Lung microvascular endothelial cell (primary cell): Measurements from ENCODE around the gene PTBP2. TPM values are rescaled to one million over a fixed set of nuclear protein-coding genes. Genes with fewer than 3 reads are reported as not detected.
A peak's percentile ranks its signal among the peaks of the same experiment; 100 is the strongest.

Source experiments
- DNase-seq, 2 donors: peaks; one replicate each; pipeline versions ENCODE4 v3.0.0 to v3.0.0-alpha.2; 2010; ENCODE audit warnings: low read depth in 2 of 2
- total RNA-seq: library from RNA; depleted of rRNA; stranded (reverse); fragments of >200 nt; gene quantifications from 2 replicates; pipeline ENCODE4 v1.2.1, GENCODE V29; 2014

Gene PTBP2
- 6.8 and 11.5 TPM in 2 replicates for total RNA-seq

GRCh38 chr1:96721416-96722160 lies at the start of gene PTBP2:
Gene PTBP2 (plus strand): TSS chr1:96721784. CDS start chr1:96721865, 81 bp downstream.
- peak; percentile 83 to 84 for DNase-seq

- no peak for DNase-seq
Observed at GRCh38 chr1:96674915-96675314, 46.7 kb upstream of the PTBP2 start.

GRCh38 chr1:96682056-96682455 lies 39.5 kb upstream of the PTBP2 start:
- DNase-seq = no peak

- no peak for DNase-seq
Observed at GRCh38 chr1:96683931-96684330, 37.7 kb upstream of the PTBP2 start.

- DNase-seq = no peak
Observed at GRCh38 chr1:96684744-96685143, 36.8 kb upstream of the PTBP2 start.

GRCh38 chr1:96688767-96689166 lies 32.8 kb upstream of the PTBP2 start:
- peak in 1 of 2 donors; percentile 6 for DNase-seq

GRCh38 chr1:96695954-96696353 lies 25.6 kb upstream of the PTBP2 start:
- DNase-seq = no peak

- DNase-seq = no peak
Observed at GRCh38 chr1:96698342-96698983, 23.1 kb upstream of the PTBP2 start.

GRCh38 chr1:96703186-96703585 lies 18.4 kb upstream of the PTBP2 start:
- peak; percentile 15 to 47 for DNase-seq

GRCh38 chr1:96707023-96707422 lies 14.6 kb upstream of the PTBP2 start:
- no peak for DNase-seq

GRCh38 chr1:96708482-96708881 lies 13.1 kb upstream of the PTBP2 start:
- no peak for DNase-seq

- DNase-seq = no peak
Observed at GRCh38 chr1:96710708-96711477, 10.7 kb upstream of the PTBP2 start.

- DNase-seq = no peak
Observed at GRCh38 chr1:96713649-96714048, 7.9 kb upstream of the PTBP2 start.

GRCh38 chr1:96714881-96715280 lies 6.7 kb upstream of the PTBP2 start:
- DNase-seq = no peak

- DNase-seq = no peak
Observed at GRCh38 chr1:96715482-96715881, 6.1 kb upstream of the PTBP2 start.

GRCh38 chr1:96721053-96721415 lies 550 bp upstream of the PTBP2 start:
- no peak for DNase-seq

GRCh38 chr1:96722161-96722922 lies 758 bp downstream of the PTBP2 start:
- DNase-seq = peak; percentile 84 to 87

- DNase-seq = peak; percentile 8 to 27
Observed at GRCh38 chr1:96722958-96723357, 1.4 kb downstream of the PTBP2 start.

- peak; percentile 21 to 57 for DNase-seq
Observed at GRCh38 chr1:96723377-96723776, 1.8 kb downstream of the PTBP2 start.

- no peak for DNase-seq
Observed at GRCh38 chr1:96723936-96724335, 2.4 kb downstream of the PTBP2 start.

- no peak for DNase-seq
Observed at GRCh38 chr1:96727860-96728259, 6.3 kb downstream of the PTBP2 start.
